Small intestine (tissue), 7 donors: Measurements from ENCODE around the gene AKR7A2. TPM values are rescaled to one million over a fixed set of nuclear protein-coding genes. Genes with fewer than 3 reads are reported as not detected.

Experiments
- DNase-seq, 2 donors: peaks; one replicate each; pipeline versions ENCODE4 v3.0.0 to v3.0.0-alpha.2; 2013
- FAIRE-seq: peaks from 2 replicates; lab custom pipeline; 2012; peaks lifted over from hg19 to GRCh38; lab: Jason Lieb, UNC
- H3K27ac ChIP-seq, 3 donors: one replicate each; pipeline ENCODE4 v1.5.1; 2013; ENCODE audit warnings: low read length in 2 of 3, mild to moderate bottlenecking in 2 of 3, control low read depth in 1 of 3, inconsistent platforms in 1 of 3, low read depth in 1 of 3, moderate library complexity in 1 of 3
- H3K27me3 ChIP-seq, 3 donors: one replicate each; pipeline ENCODE4 v1.6.1; 2013; ENCODE audit warnings: low read length in 3 of 3, inconsistent platforms in 1 of 3; ENCODE audit not compliant: control insufficient read depth in 3 of 3, insufficient read depth in 3 of 3
- H3K36me3 ChIP-seq, 3 donors: one replicate each; pipeline ENCODE4 v1.6.1; 2013; ENCODE audit warnings: low read length in 3 of 3, inconsistent platforms in 1 of 3, low read depth in 1 of 3, mild to moderate bottlenecking in 1 of 3, moderate library complexity in 1 of 3; ENCODE audit not compliant: control insufficient read depth in 3 of 3, insufficient read depth in 2 of 3
- H3K4me1 ChIP-seq, 3 donors: one replicate each; pipeline ENCODE4 v1.6.1; 2013; ENCODE audit warnings: low read length in 2 of 3, inconsistent platforms in 1 of 3, low read depth in 1 of 3, mild to moderate bottlenecking in 1 of 3, moderate library complexity in 1 of 3; ENCODE audit not compliant: control insufficient read depth in 3 of 3, insufficient read depth in 2 of 3
- H3K4me3 ChIP-seq, 3 donors: one replicate each; pipeline ENCODE4 v1.5.1; 2013; ENCODE audit warnings: low read length in 3 of 3, control low read depth in 1 of 3, inconsistent platforms in 1 of 3, low read depth in 1 of 3, mild to moderate bottlenecking in 1 of 3, moderate library complexity in 1 of 3
- H3K9me3 ChIP-seq, 2 donors: one replicate each; pipeline ENCODE4 v1.6.1; 2013; ENCODE audit warnings: low read depth in 1 of 2, low read length in 1 of 2; ENCODE audit not compliant: control insufficient read depth in 2 of 2, insufficient read depth in 1 of 2
- WGBS, 3 donors: extraction: QIAGEN DNeasy Blood & Tissue Kit; methylation state at CpG; one replicate each; pipeline ENCODE4 v1.1.7; 2013; 5-methylcytosine and 5-hydroxymethylcytosine counted together
- polyA plus RNA-seq, 4 donors: library from polyadenylated mRNA; stranded (reverse) in 3 of 4; unstranded in 1 of 4; fragments of 200-250 nt in 3 of 4; fragments of 120-200 nt in 1 of 4; gene quantifications; one replicate each; pipeline versions ENCODE4 v1.2.1 to v1.2.3, GENCODE V29; 2013
- donor health status: healthy with polysubstance abuse.
- donor health status: control.
- donor health status: control.
- donor health status: Bipolar disorder and iron deficiency.
- donor health status: healthy.

Gene AKR7A2
- polyA plus RNA-seq, 4 donors, result 73.2 to 153 (median 119) TPM

DNA sequence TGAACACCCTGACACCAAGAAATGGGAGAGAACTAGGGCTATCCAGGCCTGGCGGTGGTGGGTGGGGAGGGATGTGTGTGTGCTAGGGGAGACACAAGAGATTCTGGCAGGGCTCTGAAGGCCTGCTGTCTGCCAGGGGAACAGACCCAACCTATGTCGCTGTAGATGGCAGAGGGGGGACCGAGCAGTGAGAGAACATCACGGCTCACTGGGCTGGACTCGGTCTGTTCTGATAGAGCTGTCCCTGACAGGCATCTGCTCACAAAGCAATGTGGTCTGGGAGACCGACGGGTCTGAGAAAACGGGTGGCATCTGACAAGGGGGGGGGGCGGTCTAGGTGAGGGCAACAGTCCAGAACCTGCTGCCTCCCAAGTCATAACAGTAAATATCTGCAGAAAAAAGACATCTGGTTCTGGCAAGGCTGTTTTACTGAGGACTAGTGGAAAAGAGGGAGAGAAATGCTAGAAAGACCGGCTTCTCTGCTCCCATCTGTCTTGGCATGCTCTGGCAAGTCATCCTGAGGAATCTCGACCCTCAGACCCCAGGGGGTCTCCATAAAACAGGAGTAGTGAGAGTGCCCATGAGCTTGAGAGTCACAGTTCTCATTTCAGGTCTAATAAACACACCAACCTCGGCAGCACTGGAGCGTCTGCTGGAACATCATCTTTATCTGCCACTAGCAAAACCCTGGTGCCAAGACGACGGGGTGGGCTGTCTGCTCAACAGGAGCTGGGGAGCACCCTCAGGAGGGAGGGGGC lies 36.7 kb upstream of the AKR7A2 start:
- 77 to 91% (median 87%) methylated on average over 15 of the region's 15 CpGs for WGBS, 3 donors
- peaks cover 0 to 11% (median 0%) of the 10 kb centered on the region in 3 donors for H3K4me1 ChIP-seq
- H3K9me3 ChIP-seq, result no peaks in the 10 kb centered on the region
- peaks cover 8 to 85% (median 11%) of the 10 kb centered on the region in 3 donors for H3K36me3 ChIP-seq
- FAIRE-seq (no peak), DNase-seq (no peak)
- H3K4me3 ChIP-seq, result no peak overlapping the region
- H3K27me3 ChIP-seq, result no peaks in the 10 kb centered on the region
- no peak overlapping the region for H3K27ac ChIP-seq

- Histone ChIP-seq H3K36me3 (peaks cover 9 to 85% (median 10%) of the 10 kb centered on the region in 3 donors), H3K4me3 (no peak overlapping the region), H3K27ac (peak overlapping the region in 2 of 3 donors; percentile 30 to 72), H3K9me3 (no peaks in the 10 kb centered on the region), H3K4me1 (peaks cover 0 to 11% (median 0%) of the 10 kb centered on the region in 3 donors), H3K27me3 (no peaks in the 10 kb centered on the region)
- WGBS, 3 donors, result 61 to 69% (median 67%) methylated on average over 14 of the region's 14 CpGs
- no peak for FAIRE-seq
- DNase-seq, result peak; percentile 36 to 71
These were observed 35.7 kb upstream of the AKR7A2 start for GRCh38 chr1:19347533-19348172.

DNA sequence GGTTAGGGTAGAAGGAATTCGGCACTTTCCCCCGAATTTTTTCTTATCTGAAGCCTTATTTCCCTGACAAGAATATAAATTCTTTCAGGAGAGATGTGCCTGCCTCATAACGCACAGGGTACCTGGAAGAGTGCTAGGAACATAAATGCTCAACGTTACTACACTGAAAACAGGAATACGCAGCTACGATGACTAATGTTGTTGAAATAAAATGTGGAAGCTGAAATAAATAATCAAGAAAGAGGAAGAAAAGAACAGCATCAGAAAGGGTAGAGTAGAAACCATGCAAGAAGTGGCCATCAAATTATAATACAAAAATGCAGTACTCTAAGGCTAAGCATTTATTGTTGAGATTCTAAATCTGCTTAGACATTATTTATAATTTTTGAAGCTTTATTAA lies 34.1 kb upstream of the AKR7A2 start:
- no peak overlapping the region for H3K27ac ChIP-seq

GRCh38 chr1:19345391-19345790 lies 33.4 kb upstream of the AKR7A2 start:
- Histone ChIP-seq H3K4me3 (no peak overlapping the region), H3K36me3 (peaks cover 4 to 87% (median 8%) of the 10 kb centered on the region in 3 donors), H3K9me3 (no peaks in the 10 kb centered on the region), H3K4me1 (peaks cover 0 to 14% (median 0%) of the 10 kb centered on the region in 3 donors), H3K27ac (peak overlapping the region in 1 of 3 donors; percentile 4), H3K27me3 (no peaks in the 10 kb centered on the region)
- no peak for DNase-seq
- WGBS, 3 donors, result 90 to 94% (median 91%) methylated on average over 8 of the region's 8 CpGs
- FAIRE-seq, result no peak

More for the DNA sequence above, 34.1 kb upstream of the AKR7A2 start:
- Histone ChIP-seq H3K9me3 (no peaks in the 10 kb centered on the region), H3K36me3 (peaks cover 6 to 86% (median 8%) of the 10 kb centered on the region in 3 donors), H3K4me1 (peaks cover 0 to 14% (median 0%) of the 10 kb centered on the region in 3 donors), H3K27me3 (no peaks in the 10 kb centered on the region), H3K4me3 (no peak overlapping the region)
- FAIRE-seq (peak; percentile 39), DNase-seq (no peak)
- 86 to 87% (median 86%) methylated on average over 6 of the region's 6 CpGs for WGBS, 3 donors

- no peaks in the 10 kb centered on the region for H3K9me3 ChIP-seq
- DNase-seq (no peak), FAIRE-seq (no peak)
- H3K4me1 ChIP-seq, result peaks cover 0 to 14% (median 0%) of the 10 kb centered on the region in 3 donors
- H3K4me3 ChIP-seq, result no peak overlapping the region
- no peak overlapping the region for H3K27ac ChIP-seq
- no peaks in the 10 kb centered on the region for H3K27me3 ChIP-seq
- H3K36me3 ChIP-seq, result peaks cover 1 to 87% (median 8%) of the 10 kb centered on the region in 3 donors
- WGBS, 3 donors, result 90 to 96% (median 90%) methylated on average over 11 of the region's 11 CpGs
These were observed 32.9 kb upstream of the AKR7A2 start for GRCh38 chr1:19344831-19345230.

GRCh38 chr1:19344372-19344810 lies 32.4 kb upstream of the AKR7A2 start:
- WGBS, 3 donors, result 30 to 53% (median 47%) methylated on average over 12 of the region's 12 CpGs
- DNase-seq, result peak; percentile 59 to 68
- no peaks in the 10 kb centered on the region for H3K9me3 ChIP-seq
- no peak overlapping the region for H3K4me3 ChIP-seq
- no peaks in the 10 kb centered on the region for H3K27me3 ChIP-seq
- FAIRE-seq, result no peak
- peaks cover 0 to 14% (median 0%) of the 10 kb centered on the region in 3 donors for H3K4me1 ChIP-seq
- no peak overlapping the region for H3K27ac ChIP-seq
- peaks cover 0 to 87% (median 10%) of the 10 kb centered on the region in 3 donors for H3K36me3 ChIP-seq

DNA sequence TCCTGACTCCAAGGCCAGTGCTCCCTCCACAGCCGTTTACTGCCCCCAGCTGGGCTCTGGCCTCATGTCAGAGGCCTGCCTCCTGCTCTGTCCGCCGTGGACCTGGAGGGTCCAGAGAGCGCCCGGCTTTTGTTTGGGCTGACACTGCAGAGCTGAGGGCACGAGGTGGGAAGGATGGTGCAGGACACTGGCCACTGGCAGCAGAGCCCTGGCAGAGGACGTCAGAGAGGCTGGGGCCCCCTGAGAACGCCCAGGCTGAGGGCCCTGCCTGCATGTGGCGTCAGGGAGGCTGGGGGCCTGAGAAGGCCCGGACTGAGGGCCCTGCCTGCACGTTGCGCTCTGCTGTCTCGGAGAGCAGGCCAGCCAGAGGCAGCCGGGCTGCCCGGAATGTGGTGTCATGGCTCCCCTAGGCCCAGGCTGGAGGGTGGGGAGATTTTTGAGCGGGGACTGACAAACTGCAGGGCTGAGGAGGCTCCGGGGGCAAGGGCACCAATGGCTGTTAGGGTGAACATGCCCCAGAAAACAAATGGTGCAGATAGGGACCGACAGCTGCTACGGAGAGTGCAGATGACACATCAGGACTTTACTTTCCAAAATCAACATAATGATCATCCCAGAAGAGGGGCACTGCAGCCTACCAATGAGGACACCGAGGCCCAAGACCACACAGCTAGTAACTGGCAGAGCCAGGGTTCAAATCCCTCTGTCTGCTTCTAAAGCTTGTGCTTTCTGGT lies 31.8 kb upstream of the AKR7A2 start:
- Histone ChIP-seq H3K4me3 (no peak overlapping the region), H3K4me1 (peaks cover 0 to 14% (median 0%) of the 10 kb centered on the region in 3 donors), H3K36me3 (peaks cover 5 to 85% (median 13%) of the 10 kb centered on the region in 3 donors), H3K27me3 (no peaks in the 10 kb centered on the region), H3K9me3 (no peaks in the 10 kb centered on the region), H3K27ac (no peak overlapping the region)
- 91 to 93% (median 93%) methylated on average over 20 of the region's 20 CpGs for WGBS, 3 donors
- FAIRE-seq (no peak), DNase-seq (no peak)
